Loucy (cell line): ENCODE data around the gene EPYC.

Experiments used
- H2AFZ ChIP-seq: fragments of 200-600 bp; sonication (generic); 2 replicates; pipeline ENCODE4 v1.6.0; 2016; ENCODE audit warnings: antibody characterized with exemption, mild to moderate bottlenecking, low read length, moderate library complexity
- H3F3A ChIP-seq: fragments of 200-600 bp; 2 replicates; pipeline ENCODE4 v1.6.0; 2016; ENCODE audit warnings: antibody characterized with exemption, low read depth, mild to moderate bottlenecking
- H3K27me3 ChIP-seq: fragments of 200-600 bp; sonication (generic); 2 replicates; pipeline ENCODE4 v1.6.1; 2014; ENCODE audit warnings: low read length, mild to moderate bottlenecking; ENCODE audit not compliant: insufficient read depth, poor library complexity, severe bottlenecking
- H3K36me3 ChIP-seq: fragments of 200-600 bp; sonication (generic); 2 replicates; pipeline ENCODE4 v1.6.1; 2016; ENCODE audit warnings: low read length; ENCODE audit not compliant: insufficient read depth
- H3K4me1 ChIP-seq: fragments of 200-600 bp; sonication (generic); 2 replicates; pipeline ENCODE4 v1.5.1; 2014; ENCODE audit warnings: low read length, mild to moderate bottlenecking; ENCODE audit not compliant: insufficient read depth, poor library complexity, severe bottlenecking
- H3K4me2 ChIP-seq: fragments of 200-600 bp; sonication (generic); 2 replicates; pipeline ENCODE4 v1.6.0; 2014; ENCODE audit warnings: antibody characterized with exemption, low read length, low read depth, mild to moderate bottlenecking; ENCODE audit not compliant: poor library complexity, severe bottlenecking
- H3K4me3 ChIP-seq: fragments of 200-600 bp; sonication (generic); 2 replicates; pipeline ENCODE4 v1.5.1; 2014; ENCODE audit warnings: low read length, mild to moderate bottlenecking, mixed read lengths; ENCODE audit not compliant: poor library complexity, severe bottlenecking
- H3K79me2 ChIP-seq: fragments of 200-600 bp; sonication (generic); 2 replicates; pipeline ENCODE4 v1.6.1; 2014; ENCODE audit warnings: low read length; ENCODE audit not compliant: insufficient read depth
- H3K9ac ChIP-seq: fragments of 200-600 bp; sonication (generic); 2 replicates; pipeline ENCODE4 v1.6.0; 2014; ENCODE audit warnings: mild to moderate bottlenecking, low read depth, low read length, moderate library complexity; ENCODE audit not compliant: poor library complexity, severe bottlenecking
- H3K9me2 ChIP-seq: fragments of 200-600 bp; sonication (generic); replicated peaks from 2 replicates; pipeline ENCODE4 v1.6.1; 2016; ENCODE audit warnings: low read depth, low read length, mixed read lengths
- H3K9me3 ChIP-seq: fragments of 200-600 bp; sonication (generic); 2 replicates; pipeline ENCODE4 v1.6.1; 2014; ENCODE audit warnings: mild to moderate bottlenecking, antibody characterized with exemption, low read length, low read depth; ENCODE audit not compliant: insufficient read depth
- H4K20me1 ChIP-seq: fragments of 200-600 bp; sonication (generic); 2 replicates; pipeline ENCODE4 v1.6.0; 2014; ENCODE audit warnings: antibody characterized with exemption, low read length, mild to moderate bottlenecking; ENCODE audit not compliant: insufficient read depth, poor library complexity, severe bottlenecking
- CTCF ChIP-seq: fragments of 200-600 bp; sonication (generic); conservative IDR thresholded peaks from 2 replicates; pipeline ENCODE4 v1.5.1; 2014; ENCODE audit warnings: mild to moderate bottlenecking, antibody characterized with exemption, low read length
- EZH2phosphoT487 ChIP-seq: fragments of 200-600 bp; IDR thresholded peaks from 2 replicates; pipeline ENCODE4 v1.6.1; 2018; ENCODE audit warnings: antibody characterized with exemption, mild to moderate bottlenecking, moderate library complexity, borderline replicate concordance

Gene EPYC

GRCh38 chr12:91033251-91033650 lies 28.5 kb upstream of the EPYC start:
- H3K9me3 ChIP-seq = no peaks in the 10 kb centered on the region
- no peaks in the 10 kb centered on the region for H3K4me1 ChIP-seq
- no peaks in the 10 kb centered on the region for H4K20me1 ChIP-seq
- no peaks in the 10 kb centered on the region for H3K9me2 ChIP-seq
- no peak overlapping the region for H3K4me2 ChIP-seq
- no peaks in the 10 kb centered on the region for H3K79me2 ChIP-seq
- no peaks in the 10 kb centered on the region for H3K36me3 ChIP-seq
- no peaks in the 10 kb centered on the region for H3K27me3 ChIP-seq
- H3F3A ChIP-seq = no peaks in the 10 kb centered on the region
- H3K4me3 ChIP-seq = no peak overlapping the region
- H2AFZ ChIP-seq = no peak overlapping the region
- H3K9ac ChIP-seq = no peak overlapping the region
- TF ChIP-seq CTCF (no peak), EZH2phosphoT487 (no peak)

DNA sequence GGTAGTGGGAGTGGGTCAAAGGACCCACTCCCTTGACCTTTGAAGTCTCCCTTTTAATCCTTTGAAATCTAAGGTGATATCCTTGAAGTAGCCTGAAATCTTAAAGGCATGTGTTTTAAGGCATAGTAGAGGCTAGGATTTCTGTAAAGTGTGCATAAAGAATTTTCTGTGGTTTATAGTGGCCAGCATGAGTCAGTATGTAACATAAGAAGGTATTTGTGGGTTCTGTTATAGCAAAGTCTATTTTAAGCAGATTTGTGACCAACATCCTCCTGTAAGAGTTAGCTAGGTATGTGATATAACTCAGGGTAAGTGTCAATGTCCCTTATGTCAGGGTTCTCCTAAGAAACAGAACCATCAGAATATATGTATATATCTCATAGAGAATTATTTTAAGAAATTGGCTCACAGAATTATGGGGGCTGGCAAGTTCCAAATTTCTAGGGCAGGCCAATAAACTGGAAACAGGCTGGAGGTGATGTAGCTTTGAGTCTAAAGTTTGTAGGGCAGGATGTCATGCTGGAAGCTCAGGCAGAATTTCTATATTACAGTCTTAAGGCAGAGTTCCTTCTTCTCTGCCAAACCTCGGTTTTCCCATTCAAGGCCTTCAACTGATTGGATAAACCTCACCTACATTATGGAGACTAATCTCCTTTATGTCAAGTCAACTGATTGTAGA lies 18.7 kb upstream of the EPYC start:
- Histone ChIP-seq H3K4me3 (no peak overlapping the region), H3K4me2 (no peak overlapping the region), H3K4me1 (no peaks in the 10 kb centered on the region), H3K9ac (no peak overlapping the region), H3K9me3 (no peaks in the 10 kb centered on the region), H3K79me2 (no peaks in the 10 kb centered on the region), H3F3A (no peaks in the 10 kb centered on the region), H3K27me3 (no peaks in the 10 kb centered on the region), H4K20me1 (no peaks in the 10 kb centered on the region), H2AFZ (no peak overlapping the region), H3K36me3 (no peaks in the 10 kb centered on the region), H3K9me2 (no peaks in the 10 kb centered on the region)
- TF ChIP-seq EZH2phosphoT487 = no peak
- TF ChIP-seq CTCF = no peak

- Histone ChIP-seq H2AFZ (no peak overlapping the region), H3K9ac (no peak overlapping the region), H4K20me1 (no peaks in the 10 kb centered on the region), H3K4me1 (no peaks in the 10 kb centered on the region), H3K4me2 (no peak overlapping the region), H3K36me3 (no peaks in the 10 kb centered on the region), H3F3A (no peaks in the 10 kb centered on the region), H3K9me2 (no peaks in the 10 kb centered on the region), H3K79me2 (no peaks in the 10 kb centered on the region), H3K4me3 (no peak overlapping the region), H3K27me3 (no peaks in the 10 kb centered on the region), H3K9me3 (no peaks in the 10 kb centered on the region)
- TF ChIP-seq CTCF (no peak), EZH2phosphoT487 (no peak)
These were observed 16.3 kb upstream of the EPYC start for GRCh38 chr12:91021076-91021475.
